Stimulated activated naive B cell treated with anti-CD40 and anti-IgM and Interleukin-4, amounts not matched to agents 10 μg/mL and 1 μg/mL and 100 μg/mL, for 72 hours (primary cell): ENCODE data around the gene CLK3.

Experiments
- ATAC-seq, 2 donors: fragments of 150-1000 bp; cut with Tn5 transposase; replicated peaks; 2 replicates each; pipeline ENCODE4 v1.10.0; 2021; ENCODE audit warnings: moderate library complexity in 1 of 2
- DNase-seq: peaks from one replicate; pipeline ENCODE4 v3.0.0; 2021
- H3K27ac Mint-ChIP-seq: one replicate; pipeline ENCODE4 v1.8.0; 2022; ENCODE audit warnings: mild to moderate bottlenecking, mixed read lengths
- H3K27me3 Mint-ChIP-seq, 2 donors: one replicate each; pipeline ENCODE4 v1.8.0; 2022; ENCODE audit warnings: mixed read lengths in 2 of 2
- H3K36me3 Mint-ChIP-seq, 2 donors: one replicate each; pipeline ENCODE4 v1.8.0; 2022; ENCODE audit warnings: mixed read lengths in 2 of 2, mild to moderate bottlenecking in 1 of 2
- H3K4me1 Mint-ChIP-seq, 2 donors: one replicate each; pipeline ENCODE4 v1.8.0; 2022; ENCODE audit warnings: mixed read lengths in 2 of 2, mild to moderate bottlenecking in 1 of 2
- H3K4me3 Mint-ChIP-seq, 2 donors: one replicate each; pipeline ENCODE4 v1.8.0; 2022; ENCODE audit warnings: mild to moderate bottlenecking in 2 of 2, mixed read lengths in 2 of 2, moderate library complexity in 1 of 2
- H3K9me3 Mint-ChIP-seq, 2 donors: one replicate each; pipeline ENCODE4 v1.8.0; 2022; ENCODE audit warnings: mixed read lengths in 2 of 2, mild to moderate bottlenecking in 1 of 2

CLK3 gene

GRCh38 chr15:74610302-74610951 is 5.2 kb upstream of the CLK3 start:
- Mint-ChIP-seq H3K4me1 (no peaks in the 10 kb centered on the region), H3K9me3 (no peaks in the 10 kb centered on the region), H3K27ac (no peak overlapping the region), H3K27me3 (no peaks in the 10 kb centered on the region), H3K36me3 (no peaks in the 10 kb centered on the region), H3K4me3 (no peak overlapping the region)
- no peak for DNase-seq
- ATAC-seq = no peak

- Mint-ChIP-seq H3K27ac (no peak overlapping the region), H3K27me3 (no peaks in the 10 kb centered on the region)
- DNase-seq = no peak
Measured at GRCh38 chr15:74611341-74611740, 4.3 kb upstream of the CLK3 start.

GRCh38 chr15:74611834-74612233 is 3.8 kb upstream of the CLK3 start:
- H3K4me3 Mint-ChIP-seq = no peak overlapping the region
- no peak for DNase-seq
- no peak for ATAC-seq
- H3K4me1 Mint-ChIP-seq = peaks cover 0 to 7% of the 10 kb centered on the region in 2 donors
- no peaks in the 10 kb centered on the region for H3K9me3 Mint-ChIP-seq
- no peak overlapping the region for H3K27ac Mint-ChIP-seq
- H3K36me3 Mint-ChIP-seq = peaks cover 3 to 4% of the 10 kb centered on the region in 2 donors
- H3K27me3 Mint-ChIP-seq = no peaks in the 10 kb centered on the region

More at GRCh38 chr15:74611341-74611740, 4.3 kb upstream of the CLK3 start:
- H3K9me3 Mint-ChIP-seq = no peaks in the 10 kb centered on the region
- no peak overlapping the region for H3K4me3 Mint-ChIP-seq
- peaks cover under 1 to 1% of the 10 kb centered on the region in 2 donors for H3K36me3 Mint-ChIP-seq
- peaks cover 0 to 2% of the 10 kb centered on the region in 2 donors for H3K4me1 Mint-ChIP-seq
- no peak for ATAC-seq

- H3K4me3 Mint-ChIP-seq = peak overlapping the region in 1 of 2 donors; percentile 54
- H3K27me3 Mint-ChIP-seq = no peaks in the 10 kb centered on the region
- peaks cover 6 to 15% of the 10 kb centered on the region in 2 donors for H3K4me1 Mint-ChIP-seq
- H3K27ac Mint-ChIP-seq = peak overlapping the region; percentile 15
- H3K9me3 Mint-ChIP-seq = no peaks in the 10 kb centered on the region
- H3K36me3 Mint-ChIP-seq = peaks cover 3 to 5% of the 10 kb centered on the region in 2 donors
- ATAC-seq (no peak), DNase-seq (no peak)
Measured at GRCh38 chr15:74612677-74613076, 3.0 kb upstream of the CLK3 start.

- Mint-ChIP-seq H3K4me1 (peaks cover 13 to 22% of the 10 kb centered on the region in 2 donors), H3K27ac (peak overlapping the region; percentile 15), H3K36me3 (peaks cover 3 to 10% of the 10 kb centered on the region in 2 donors), H3K4me3 (peak overlapping the region; percentile 47 to 54), H3K27me3 (no peaks in the 10 kb centered on the region), H3K9me3 (no peaks in the 10 kb centered on the region)
- ATAC-seq (no peak), DNase-seq (no peak)
Measured at GRCh38 chr15:74613089-74613952, 2.3 kb upstream of the CLK3 start.

- peaks cover 3 to 10% of the 10 kb centered on the region in 2 donors for H3K36me3 Mint-ChIP-seq
- H3K4me3 Mint-ChIP-seq = peak overlapping the region; percentile 93 to 97
- ATAC-seq (no peak), DNase-seq (no peak)
- peak overlapping the region; percentile 69 for H3K27ac Mint-ChIP-seq
- peaks cover 13 to 30% of the 10 kb centered on the region in 2 donors for H3K4me1 Mint-ChIP-seq
- H3K9me3 Mint-ChIP-seq = no peaks in the 10 kb centered on the region
- no peaks in the 10 kb centered on the region for H3K27me3 Mint-ChIP-seq
Measured at GRCh38 chr15:74613953-74614743, 1.5 kb upstream of the CLK3 start.

GRCh38 chr15:74614744-74615507 is 710 bp upstream of the CLK3 start:
- peak overlapping the region; percentile 98 for H3K27ac Mint-ChIP-seq
- peak; percentile 86 for DNase-seq
- H3K4me1 Mint-ChIP-seq = peaks cover 16 to 38% of the 10 kb centered on the region in 2 donors
- peak; percentile 60 to 69 for ATAC-seq
- H3K9me3 Mint-ChIP-seq = no peaks in the 10 kb centered on the region
- no peaks in the 10 kb centered on the region for H3K27me3 Mint-ChIP-seq
- H3K4me3 Mint-ChIP-seq = peak overlapping the region; percentile 93 to 97
- peaks cover 3 to 15% of the 10 kb centered on the region in 2 donors for H3K36me3 Mint-ChIP-seq

GRCh38 chr15:74616366-74616939 is 817 bp downstream of the CLK3 start:
- ATAC-seq (peak in 1 of 2 donors; percentile 2), DNase-seq (peak; percentile 23)
- H3K27me3 Mint-ChIP-seq = no peaks in the 10 kb centered on the region
- H3K36me3 Mint-ChIP-seq = peaks cover 15 to 30% of the 10 kb centered on the region in 2 donors
- H3K4me1 Mint-ChIP-seq = peaks cover 30 to 53% of the 10 kb centered on the region in 2 donors
- H3K9me3 Mint-ChIP-seq = no peaks in the 10 kb centered on the region
- peak overlapping the region; percentile 93 to 97 for H3K4me3 Mint-ChIP-seq
- peak overlapping the region; percentile 98 for H3K27ac Mint-ChIP-seq

- Mint-ChIP-seq H3K9me3 (no peaks in the 10 kb centered on the region), H3K4me1 (peaks cover 33 to 58% of the 10 kb centered on the region in 2 donors), H3K4me3 (peak overlapping the region; percentile 93 to 97), H3K27ac (peak overlapping the region; percentile 98), H3K36me3 (peaks cover 20 to 34% of the 10 kb centered on the region in 2 donors), H3K27me3 (no peaks in the 10 kb centered on the region)
- DNase-seq (no peak), ATAC-seq (no peak)
Measured at GRCh38 chr15:74616996-74617395, 1.4 kb downstream of the CLK3 start.

GRCh38 chr15:74618841-74619596 is 3.4 kb downstream of the CLK3 start:
- Mint-ChIP-seq H3K9me3 (no peaks in the 10 kb centered on the region), H3K27me3 (no peaks in the 10 kb centered on the region), H3K36me3 (peaks cover 27 to 52% of the 10 kb centered on the region in 2 donors), H3K27ac (peak overlapping the region; percentile 2), H3K4me1 (peaks cover 36 to 62% of the 10 kb centered on the region in 2 donors), H3K4me3 (no peak overlapping the region)
- no peak for ATAC-seq
- no peak for DNase-seq

GRCh38 chr15:74619916-74620635 is 4.4 kb downstream of the CLK3 start:
- DNase-seq (no peak), ATAC-seq (no peak)
- H3K36me3 Mint-ChIP-seq = peaks cover 31 to 63% of the 10 kb centered on the region in 2 donors
- no peaks in the 10 kb centered on the region for H3K27me3 Mint-ChIP-seq
- H3K27ac Mint-ChIP-seq = peak overlapping the region; percentile 59
- no peak overlapping the region for H3K4me3 Mint-ChIP-seq
- H3K4me1 Mint-ChIP-seq = peaks cover 39 to 72% of the 10 kb centered on the region in 2 donors
- H3K9me3 Mint-ChIP-seq = no peaks in the 10 kb centered on the region
